Nephron progenitor cell (in vitro differentiated cells): ENCODE data around the gene ADD1.
A peak's percentile ranks its signal among the peaks of the same experiment; 100 is the strongest.

Experiments used
- DNase-seq: peaks from one replicate; pipeline ENCODE4 v3.0.0; 2021
- H3K27ac Mint-ChIP-seq: 2 replicates; pipeline ENCODE4 v1.8.0; 2021; ENCODE audit warnings: mild to moderate bottlenecking, moderate library complexity, mixed read lengths
- H3K27me3 Mint-ChIP-seq: 2 replicates; pipeline ENCODE4 v1.8.0; 2021; ENCODE audit warnings: mild to moderate bottlenecking, low read depth, mixed read lengths; ENCODE audit not compliant: poor library complexity
- H3K36me3 Mint-ChIP-seq: 2 replicates; pipeline ENCODE4 v1.8.0; 2021; ENCODE audit warnings: low read depth, mixed read lengths
- H3K4me1 Mint-ChIP-seq: 2 replicates; pipeline ENCODE4 v1.8.0; 2021; ENCODE audit warnings: mixed read lengths
- H3K4me3 Mint-ChIP-seq: 2 replicates; pipeline ENCODE4 v1.8.0; 2021; ENCODE audit warnings: mild to moderate bottlenecking, moderate library complexity, mixed read lengths
- H3K9me3 Mint-ChIP-seq: 2 replicates; pipeline ENCODE4 v1.8.0; 2021; ENCODE audit warnings: mild to moderate bottlenecking, moderate library complexity, mixed read lengths
- CTCF ChIP-seq: fragments of 200-600 bp; sonication (generic); IDR thresholded peaks from 2 replicates; pipeline ENCODE4 v1.5.0; 2021; ENCODE audit warnings: antibody characterized with exemption

The ADD1 gene

GRCh38 chr4:2961811-2962441, 118.3 kb downstream of the ADD1 start:
- peaks cover 6% of the 10 kb centered on the region for H3K27me3 Mint-ChIP-seq
- no peaks in the 10 kb centered on the region for H3K9me3 Mint-ChIP-seq
- no peak for TF ChIP-seq CTCF
- H3K36me3 Mint-ChIP-seq = peaks cover 20% of the 10 kb centered on the region
- DNase-seq = peak; percentile 25
- peaks cover 58% of the 10 kb centered on the region for H3K4me1 Mint-ChIP-seq
- H3K27ac Mint-ChIP-seq = peak overlapping the region; percentile 99
- peak overlapping the region; percentile 84 for H3K4me3 Mint-ChIP-seq

GRCh38 chr4:2962614-2963174, 119.0 kb downstream of the ADD1 start:
- peaks cover 53% of the 10 kb centered on the region for H3K4me1 Mint-ChIP-seq
- H3K36me3 Mint-ChIP-seq = peaks cover 13% of the 10 kb centered on the region
- H3K27ac Mint-ChIP-seq = peak overlapping the region; percentile 99
- no peak for TF ChIP-seq CTCF
- DNase-seq = peak; percentile 68
- H3K9me3 Mint-ChIP-seq = no peaks in the 10 kb centered on the region
- H3K27me3 Mint-ChIP-seq = peaks cover 6% of the 10 kb centered on the region
- H3K4me3 Mint-ChIP-seq = peak overlapping the region; percentile 84

- peaks cover 9% of the 10 kb centered on the region for H3K36me3 Mint-ChIP-seq
- H3K4me3 Mint-ChIP-seq = peak within 1 kb of the TSS; percentile 93
- TF ChIP-seq CTCF = peak; percentile 20
- DNase-seq = peak; percentile 95
- H3K27me3 Mint-ChIP-seq = peaks cover 6% of the 10 kb centered on the region
- H3K4me1 Mint-ChIP-seq = peaks cover 48% of the 10 kb centered on the region
- no peaks in the 10 kb centered on the region for H3K9me3 Mint-ChIP-seq
- peak within 1 kb of the TSS; percentile 99 for H3K27ac Mint-ChIP-seq
Observed at GRCh38 chr4:2963175-2963965, 119.7 kb downstream of the ADD1 start, which contains the start of the genes GRK4 and NOP14. Gene GRK4, plus strand, starts transcription at chr4:2963571. Its CDS starts 500 bp downstream, at chr4:2964071. Gene NOP14, minus strand, starts transcription at chr4:2963406. Its CDS starts 87 bp downstream, at chr4:2963319.

GRCh38 chr4:2963966-2964471, 120.4 kb downstream of the ADD1 start:
- DNase-seq = peak; percentile 30
- H3K4me1 Mint-ChIP-seq = peaks cover 48% of the 10 kb centered on the region
- H3K4me3 Mint-ChIP-seq = peak overlapping the region; percentile 93
- peaks cover 6% of the 10 kb centered on the region for H3K27me3 Mint-ChIP-seq
- TF ChIP-seq CTCF = no peak
- peaks cover 9% of the 10 kb centered on the region for H3K36me3 Mint-ChIP-seq
- H3K27ac Mint-ChIP-seq = no peak overlapping the region
- H3K9me3 Mint-ChIP-seq = no peaks in the 10 kb centered on the region

- Mint-ChIP-seq H3K4me3 (peak overlapping the region; percentile 93), H3K4me1 (peaks cover 41% of the 10 kb centered on the region), H3K27me3 (peaks cover 6% of the 10 kb centered on the region), H3K27ac (peak overlapping the region; percentile 19), H3K9me3 (no peaks in the 10 kb centered on the region), H3K36me3 (peaks cover 5% of the 10 kb centered on the region)
- DNase-seq = no peak
- TF ChIP-seq CTCF = no peak
Observed at GRCh38 chr4:2964706-2965258, 121.1 kb downstream of the ADD1 start.
